K562 (cell line): ENCODE measurements around the gene TENT4A. TPM values are rescaled to one million over a fixed set of nuclear protein-coding genes. Genes with fewer than 3 reads are reported as not detected.

Experiments used
- BRF2 ChIP-seq: IDR thresholded peaks from 3 replicates; pipeline ENCODE4 v1.6.1; 2011; ENCODE audit warnings: borderline replicate concordance, mild to moderate bottlenecking; ENCODE audit not compliant: insufficient read length, insufficient read depth
- ETS2 ChIP-seq: IDR thresholded peaks from 2 replicates; pipeline ENCODE4 v1.6.1; 2016; ENCODE audit warnings: borderline replicate concordance, missing genetic modification characterization, mild to moderate bottlenecking, moderate library complexity, missing compliant biosample characterization; ENCODE audit not compliant: poor library complexity, severe bottlenecking
- SMARCA4 ChIP-seq: fragments of 450-650 bp; IDR thresholded peaks from 2 replicates; pipeline ENCODE4 v1.6.1; 2016
- SRF ChIP-seq, 2 experiments: fragments of 250-450, 450-650 bp in 1 of 2; sonication (Bioruptor Pico) in 1 of 2; sonication (generic) in 1 of 2; formaldehyde crosslinking; IDR thresholded peaks; 2 replicates each; pipeline versions ENCODE4 v1.5.0 to v1.5.1; 2020 to 2022; ENCODE audit warnings: mild to moderate bottlenecking in 1 of 2, missing genetic modification reagents in 1 of 2
- U2AF2 ChIP-seq: fragments of 200-400 bp; formaldehyde crosslinking; optimal IDR thresholded peaks from 2 replicates; pipeline ENCODE3; 2017; ENCODE audit warnings: low read depth, mild to moderate bottlenecking, low read length
- ZBTB40 ChIP-seq, 2 experiments: fragments of 450-650 bp in 1 of 2; sonication (generic) in 1 of 2; formaldehyde crosslinking in 1 of 2; IDR thresholded peaks; 2 replicates each; pipeline versions ENCODE4 v1.7.1 to v1.9.0; 2016 to 2022; ENCODE audit warnings: inconsistent platforms in 1 of 2, mild to moderate bottlenecking in 1 of 2, missing genetic modification reagents in 1 of 2
- polyA plus RNA-seq, 8 experiments: library from polyadenylated mRNA; depleted of rRNA in 4 of 8; stranded (reverse) in 5 of 8; unstranded in 3 of 8; fragments of >200 nt; fragmentation: Nextera tagmentation in 2 of 8; fragmentation: Illumina TruSeq in 1 of 8; extraction: Ambion mirVana in 2 of 8; extraction: Trizol in 1 of 8; gene quantifications; 2 replicates each; pipeline versions ENCODE4 v1.2.1 to v1.2.3, GENCODE V29; 2011 to 2014; ENCODE audit warnings: inconsistent platforms in 1 of 8, missing spikeins in 1 of 8
- total RNA-seq, 7 experiments: library from RNA; depleted of rRNA in 6 of 7; stranded (reverse); fragments of >200 nt in 6 of 7; fragmentation: Illumina TruSeq in 2 of 7; extraction: Trizol in 2 of 7; gene quantifications; 2 replicates each; pipeline versions ENCODE4 v1.2.1 to v1.2.3, GENCODE V29; 2011 to 2021; ENCODE audit warnings: low replicate concordance in 1 of 7

TENT4A gene
- total and polyA plus RNA-seq, 9 of the 15 experiments (the other 6 are each of a cell fraction or from before 2014, with no cell fraction given): 1.3 to 27.3 (median 13.0) TPM

GRCh38 chr5:6705959-6706358, 7.3 kb upstream of the TENT4A start (continued):
- no peak for TF ChIP-seq SRF (CRISPR knock-in tag; IDR thresholded peaks at IDR 0.05)
- no peak for TF ChIP-seq U2AF2
- no peak for TF ChIP-seq ETS2 (tag)
- TF ChIP-seq ZBTB40 (IDR thresholded peaks at IDR 0.05): no peak
- TF ChIP-seq ZBTB40 (CRISPR knock-in tag; IDR thresholded peaks at IDR 0.05): no peak
- TF ChIP-seq BRF2: no peak
- no peak for TF ChIP-seq SMARCA4
- TF ChIP-seq, all 486 proteins: peak for 0
